Nephron (organoid): ENCODE data around the gene CPE.
"Not testable (repeated sequence)": the region's sequence is repeated elsewhere in the genome, so short reads cannot be mapped to it uniquely, and the experiment has no call there.

Experiments used
- H3K27ac Mint-ChIP-seq, 3 experiments: 2 replicates each; pipeline ENCODE4 v1.8.0; 2020; ENCODE audit warnings: mixed read lengths in 3 of 3, mild to moderate bottlenecking in 2 of 3, moderate library complexity in 1 of 3
- H3K27me3 Mint-ChIP-seq: 2 replicates; pipeline ENCODE4 v1.8.0; 2021; ENCODE audit warnings: low read depth, mild to moderate bottlenecking, moderate library complexity, mixed read lengths
- H3K36me3 Mint-ChIP-seq: 2 replicates; pipeline ENCODE4 v1.8.0; 2020; ENCODE audit warnings: low read depth, mixed read lengths
- H3K4me1 Mint-ChIP-seq: 2 replicates; pipeline ENCODE4 v1.8.0; 2020; ENCODE audit warnings: mixed read lengths
- H3K4me3 Mint-ChIP-seq, 3 experiments: 2 replicates each; pipeline ENCODE4 v1.8.0; 2020; ENCODE audit warnings: mild to moderate bottlenecking in 3 of 3, mixed read lengths in 3 of 3, moderate library complexity in 2 of 3
- H3K9me3 Mint-ChIP-seq: 2 replicates; pipeline ENCODE4 v1.8.0; 2020; ENCODE audit warnings: mixed read lengths
- TF ChIP-seq, protein P1 (sequence below), 3 experiments: fragments of 200-600 bp; sonication (generic); IDR thresholded peaks; one replicate each; pipeline ENCODE4 v1.5.0; 2021; ENCODE audit warnings: antibody characterized with exemption in 3 of 3; ENCODE audit not compliant: unreplicated experiment in 3 of 3

CPE gene

DNA sequence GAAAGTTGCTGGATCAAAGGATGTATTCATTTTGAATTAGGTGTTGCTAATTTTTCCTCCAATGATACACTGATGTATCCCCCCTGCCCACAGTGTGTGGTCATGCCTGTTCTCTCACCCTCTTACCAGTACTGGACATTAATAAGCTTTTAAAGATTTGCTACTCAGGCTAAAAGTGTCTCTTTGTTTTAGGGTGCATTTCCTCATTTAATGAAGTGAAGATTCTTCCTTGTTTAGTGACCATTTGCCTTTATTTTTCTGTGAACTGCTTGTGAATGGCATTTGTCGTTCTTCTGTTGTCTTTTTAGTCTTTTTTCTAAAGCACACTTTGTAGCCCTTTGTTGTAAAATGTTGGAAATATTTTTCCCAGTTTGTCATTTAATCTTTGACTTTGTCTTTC is 46.3 kb upstream of the CPE start:
- Mint-ChIP-seq H3K4me3 (peak overlapping the region; percentile 66 to 75 (median 73)), H3K9me3 (no peaks in the 10 kb centered on the region), H3K4me1 (peaks cover 37% of the 10 kb centered on the region)

DNA sequence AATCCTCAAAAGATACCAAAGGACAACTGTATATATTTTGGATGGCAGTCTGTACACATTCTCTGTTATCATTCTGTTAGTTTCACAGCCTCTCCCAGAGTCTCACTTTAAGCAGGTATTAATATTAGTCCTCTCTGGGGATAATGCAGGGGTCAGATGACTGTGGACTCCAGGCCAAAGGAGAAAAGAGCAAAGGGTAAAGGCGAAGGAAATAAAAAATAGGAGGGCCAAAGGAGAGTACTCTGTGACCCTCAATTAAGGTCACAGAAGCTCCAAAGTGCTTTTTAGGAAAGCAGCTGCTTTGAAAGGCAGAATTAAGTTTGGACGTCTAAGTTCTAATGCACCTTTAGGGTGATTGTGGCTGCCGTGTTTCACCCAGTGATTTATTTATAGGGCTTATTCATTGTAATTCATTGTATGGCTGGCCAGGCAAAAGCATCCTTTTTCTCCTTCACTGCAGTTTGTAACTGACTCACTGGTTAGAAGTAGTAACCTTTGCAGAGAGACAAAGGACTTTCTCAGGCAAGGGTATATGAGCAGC is 43.6 kb upstream of the CPE start:
- Mint-ChIP-seq H3K4me1 (peaks cover 38% of the 10 kb centered on the region), H3K4me3 (no peak overlapping the region), H3K36me3 (peaks cover 48% of the 10 kb centered on the region), H3K9me3 (no peaks in the 10 kb centered on the region), H3K27ac (peak overlapping the region in 1 of 3 experiments; percentile 66), H3K27me3 (no peaks in the 10 kb centered on the region)
- TF ChIP-seq, protein P1, sequence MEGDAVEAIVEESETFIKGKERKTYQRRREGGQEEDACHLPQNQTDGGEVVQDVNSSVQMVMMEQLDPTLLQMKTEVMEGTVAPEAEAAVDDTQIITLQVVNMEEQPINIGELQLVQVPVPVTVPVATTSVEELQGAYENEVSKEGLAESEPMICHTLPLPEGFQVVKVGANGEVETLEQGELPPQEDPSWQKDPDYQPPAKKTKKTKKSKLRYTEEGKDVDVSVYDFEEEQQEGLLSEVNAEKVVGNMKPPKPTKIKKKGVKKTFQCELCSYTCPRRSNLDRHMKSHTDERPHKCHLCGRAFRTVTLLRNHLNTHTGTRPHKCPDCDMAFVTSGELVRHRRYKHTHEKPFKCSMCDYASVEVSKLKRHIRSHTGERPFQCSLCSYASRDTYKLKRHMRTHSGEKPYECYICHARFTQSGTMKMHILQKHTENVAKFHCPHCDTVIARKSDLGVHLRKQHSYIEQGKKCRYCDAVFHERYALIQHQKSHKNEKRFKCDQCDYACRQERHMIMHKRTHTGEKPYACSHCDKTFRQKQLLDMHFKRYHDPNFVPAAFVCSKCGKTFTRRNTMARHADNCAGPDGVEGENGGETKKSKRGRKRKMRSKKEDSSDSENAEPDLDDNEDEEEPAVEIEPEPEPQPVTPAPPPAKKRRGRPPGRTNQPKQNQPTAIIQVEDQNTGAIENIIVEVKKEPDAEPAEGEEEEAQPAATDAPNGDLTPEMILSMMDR (IDR thresholded peaks at IDR 0.05; ENCODE audit: unreplicated experiment in 3 of 3), result no peak

More for the DNA sequence above, 46.3 kb upstream of the CPE start:
- peak overlapping the region; percentile 14 to 75 (median 57) for H3K27ac Mint-ChIP-seq
- TF ChIP-seq, protein P1 (IDR thresholded peaks at IDR 0.05; ENCODE audit: unreplicated experiment in 3 of 3), result no peak
- peaks cover 31% of the 10 kb centered on the region for H3K36me3 Mint-ChIP-seq
- no peaks in the 10 kb centered on the region for H3K27me3 Mint-ChIP-seq

DNA sequence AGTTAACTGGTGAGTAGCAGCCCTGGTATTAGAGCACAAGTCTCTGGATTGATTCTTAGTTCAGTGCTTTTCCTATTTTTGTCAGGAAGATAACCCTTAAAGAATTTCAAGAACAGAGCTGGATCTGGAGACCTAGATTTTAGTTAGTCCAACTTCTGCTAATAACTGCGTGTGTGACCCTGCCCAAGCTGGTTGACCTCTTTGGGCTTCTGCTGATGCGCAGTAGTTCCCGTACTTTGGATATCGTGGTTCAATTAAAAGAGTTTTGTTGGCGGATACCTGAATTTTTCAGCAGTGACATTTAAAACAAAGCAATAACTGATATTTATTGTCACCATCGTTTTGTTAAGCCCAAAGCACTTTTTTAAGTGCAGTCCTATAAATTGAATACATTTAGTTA is 42.1 kb upstream of the CPE start:
- H3K4me3 Mint-ChIP-seq, result no peak overlapping the region
- peaks cover 24% of the 10 kb centered on the region for H3K4me1 Mint-ChIP-seq
- no peak overlapping the region for H3K27ac Mint-ChIP-seq
- TF ChIP-seq, protein P1 (IDR thresholded peaks at IDR 0.05; ENCODE audit: unreplicated experiment in 3 of 3), result no peak
- no peaks in the 10 kb centered on the region for H3K27me3 Mint-ChIP-seq
- peaks cover 49% of the 10 kb centered on the region for H3K36me3 Mint-ChIP-seq
- H3K9me3 Mint-ChIP-seq, result no peaks in the 10 kb centered on the region

DNA sequence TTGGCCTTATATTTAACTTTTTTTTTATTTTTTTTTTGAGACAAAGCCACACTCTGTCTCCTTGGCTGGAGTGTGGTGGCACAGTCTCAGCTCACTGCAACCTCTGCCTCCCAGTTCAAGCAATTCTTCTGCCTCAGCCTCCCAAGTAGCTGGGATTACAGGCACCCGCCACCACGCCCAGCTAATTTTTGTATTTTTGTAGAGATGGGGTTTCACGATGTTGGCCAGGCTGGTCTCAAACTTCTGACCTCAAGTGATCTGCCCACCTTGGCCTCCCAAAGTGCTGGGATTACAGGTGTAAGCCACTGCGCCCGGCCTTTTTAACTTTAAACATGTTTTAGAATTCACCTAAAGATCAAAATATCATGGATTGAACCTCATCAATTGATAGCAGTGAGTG is 36.5 kb upstream of the CPE start:
- H3K4me3 Mint-ChIP-seq, H3K27me3 Mint-ChIP-seq, H3K9me3 Mint-ChIP-seq, H3K4me1 Mint-ChIP-seq, H3K27ac Mint-ChIP-seq: not testable (repeated sequence)
- H3K36me3 Mint-ChIP-seq, result peaks cover 42% of the 10 kb centered on the region

DNA sequence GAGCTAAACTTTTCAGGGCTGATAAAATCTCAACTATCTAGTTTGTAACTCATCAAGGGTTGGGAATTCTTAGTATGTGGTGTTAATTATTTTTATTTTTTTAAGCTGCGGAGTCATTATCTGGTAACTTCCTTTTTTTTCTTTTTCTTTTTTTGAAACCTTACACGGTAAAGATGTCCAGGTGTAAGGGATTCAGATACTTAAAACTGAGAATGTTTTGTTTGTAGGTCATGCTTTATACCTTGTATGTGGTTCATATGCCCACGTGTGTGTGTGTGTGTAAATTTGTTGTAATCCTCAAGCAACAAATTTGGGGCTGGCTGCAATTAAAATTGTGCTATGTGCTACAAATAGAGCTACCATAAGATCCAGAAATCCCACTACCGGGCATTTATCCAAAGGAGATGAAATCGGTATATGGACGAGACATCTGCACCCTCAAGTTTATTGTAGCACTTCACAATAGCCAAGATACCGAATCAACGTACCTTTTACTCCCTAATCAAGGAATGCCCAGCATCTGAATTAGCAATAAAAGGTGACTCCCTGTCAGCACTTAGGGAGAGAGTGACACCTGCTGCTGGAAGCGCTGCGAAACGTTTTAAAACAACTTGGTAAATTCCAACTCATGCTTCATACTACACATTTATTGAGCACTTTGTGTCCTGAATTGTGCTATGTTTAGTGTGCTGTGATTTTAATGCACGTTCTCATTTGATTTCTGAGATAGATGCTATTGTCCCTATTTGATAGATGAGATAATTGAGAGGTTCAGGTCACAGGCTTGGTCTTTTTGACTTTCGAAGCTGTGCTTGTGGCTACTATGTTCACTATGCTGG is 35.2 kb upstream of the CPE start:
- Mint-ChIP-seq H3K4me1 (no peaks in the 10 kb centered on the region), H3K36me3 (peaks cover 34% of the 10 kb centered on the region), H3K9me3 (no peaks in the 10 kb centered on the region), H3K27me3 (no peaks in the 10 kb centered on the region), H3K4me3 (no peak overlapping the region), H3K27ac (peak overlapping the region in 1 of 3 experiments; percentile 10)
- TF ChIP-seq, protein P1 (IDR thresholded peaks at IDR 0.05; ENCODE audit: unreplicated experiment in 3 of 3), result peak; percentile 27 to 37 (median 35)

DNA sequence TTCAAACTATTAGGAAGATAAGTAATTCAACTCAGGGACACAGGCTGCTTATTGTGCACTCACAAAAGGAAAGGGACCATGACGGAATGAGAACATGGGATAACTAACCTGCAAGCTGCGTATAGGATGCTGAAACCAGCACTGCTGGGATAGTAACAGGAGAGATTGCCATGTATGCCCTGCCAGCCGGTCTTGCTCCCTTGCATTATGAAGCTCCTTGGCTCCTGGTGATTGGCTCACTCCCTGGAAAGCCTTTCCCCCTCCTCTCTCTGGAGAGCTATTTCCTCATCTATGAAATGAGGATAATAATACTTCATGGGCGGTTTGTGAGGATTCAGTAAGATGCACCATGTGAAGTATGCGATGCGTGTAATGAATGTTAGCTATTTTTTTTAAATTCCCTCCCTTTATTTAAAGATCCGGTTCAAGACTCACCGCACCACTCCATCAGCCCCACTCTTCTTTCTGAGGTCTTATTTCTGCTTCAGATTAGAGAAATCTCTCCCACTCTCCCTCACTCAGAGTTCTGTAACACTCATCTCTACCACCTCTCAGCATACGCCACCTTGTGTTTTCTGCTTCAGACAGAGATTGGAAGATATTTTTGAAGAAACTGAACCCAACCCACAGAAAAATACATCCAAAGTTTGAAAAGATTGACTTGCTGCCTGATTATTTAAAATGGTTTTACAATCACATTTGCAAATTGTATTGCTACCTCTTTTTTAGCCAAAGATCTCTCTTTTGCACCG is 33.0 kb upstream of the CPE start:
- no peaks in the 10 kb centered on the region for H3K4me1 Mint-ChIP-seq
- H3K4me3 Mint-ChIP-seq, result no peak overlapping the region
- peaks cover 17% of the 10 kb centered on the region for H3K36me3 Mint-ChIP-seq
- no peaks in the 10 kb centered on the region for H3K27me3 Mint-ChIP-seq
- peaks cover 2% of the 10 kb centered on the region for H3K9me3 Mint-ChIP-seq
- no peak overlapping the region for H3K27ac Mint-ChIP-seq
- TF ChIP-seq, protein P1 (IDR thresholded peaks at IDR 0.05; ENCODE audit: unreplicated experiment in 3 of 3), result peak in 1 of 3 experiments; percentile 13
